ENCODE measurements around the gene MLLT3.

GRCh38 chr9:20597862-20598261 is 24.4 kb downstream of the MLLT3 start:
- TF ChIP-seq, protein P1, sequence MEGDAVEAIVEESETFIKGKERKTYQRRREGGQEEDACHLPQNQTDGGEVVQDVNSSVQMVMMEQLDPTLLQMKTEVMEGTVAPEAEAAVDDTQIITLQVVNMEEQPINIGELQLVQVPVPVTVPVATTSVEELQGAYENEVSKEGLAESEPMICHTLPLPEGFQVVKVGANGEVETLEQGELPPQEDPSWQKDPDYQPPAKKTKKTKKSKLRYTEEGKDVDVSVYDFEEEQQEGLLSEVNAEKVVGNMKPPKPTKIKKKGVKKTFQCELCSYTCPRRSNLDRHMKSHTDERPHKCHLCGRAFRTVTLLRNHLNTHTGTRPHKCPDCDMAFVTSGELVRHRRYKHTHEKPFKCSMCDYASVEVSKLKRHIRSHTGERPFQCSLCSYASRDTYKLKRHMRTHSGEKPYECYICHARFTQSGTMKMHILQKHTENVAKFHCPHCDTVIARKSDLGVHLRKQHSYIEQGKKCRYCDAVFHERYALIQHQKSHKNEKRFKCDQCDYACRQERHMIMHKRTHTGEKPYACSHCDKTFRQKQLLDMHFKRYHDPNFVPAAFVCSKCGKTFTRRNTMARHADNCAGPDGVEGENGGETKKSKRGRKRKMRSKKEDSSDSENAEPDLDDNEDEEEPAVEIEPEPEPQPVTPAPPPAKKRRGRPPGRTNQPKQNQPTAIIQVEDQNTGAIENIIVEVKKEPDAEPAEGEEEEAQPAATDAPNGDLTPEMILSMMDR (IDR thresholded peaks at IDR 0.05; ENCODE audit: poor library complexity) = no peak
- no peak for TF ChIP-seq EZH2 (IDR thresholded peaks at IDR 0.05; ENCODE audit: borderline replicate concordance)
